NCI-H748 treated with DMSO at 0.1 percent for 48 hours (cell line): Measurements from ENCODE around the gene KASH5.
"Not testable (repeated sequence)": the region's sequence is repeated elsewhere in the genome, so short reads cannot be mapped to it uniquely, and the experiment has no call there.

ENCODE experiments used
- DNase-seq: peaks from one replicate; lab custom pipeline; 2025; lab: John Stamatoyannopoulos, UW

KASH5 gene

GRCh38 chr19:49459388-49459787, 71.3 kb downstream of the KASH5 start:
- no peak for DNase-seq

GRCh38 chr19:49461130-49461529, 73.1 kb downstream of the KASH5 start:
- DNase-seq = not testable (repeated sequence)

GRCh38 chr19:49461656-49462055, 73.6 kb downstream of the KASH5 start:
- DNase-seq = no peak

GRCh38 chr19:49462492-49462891, 74.4 kb downstream of the KASH5 start:
- DNase-seq = no peak

- no peak for DNase-seq
These were observed 76.1 kb downstream of the KASH5 start for GRCh38 chr19:49463960-49464740.

GRCh38 chr19:49465371-49465770, 77.3 kb downstream of the KASH5 start:
- no peak for DNase-seq
